ENCODE data around the gene ATP6V0B. TPM values are rescaled to one million over a fixed set of nuclear protein-coding genes. Genes with fewer than 3 reads are reported as not detected.

Gene ATP6V0B
- total and polyA plus RNA-seq, 2 of the 13 experiments (the other 11 are each of a cell fraction or from before 2014, with no cell fraction given) = 157 to 161 TPM

DNA sequence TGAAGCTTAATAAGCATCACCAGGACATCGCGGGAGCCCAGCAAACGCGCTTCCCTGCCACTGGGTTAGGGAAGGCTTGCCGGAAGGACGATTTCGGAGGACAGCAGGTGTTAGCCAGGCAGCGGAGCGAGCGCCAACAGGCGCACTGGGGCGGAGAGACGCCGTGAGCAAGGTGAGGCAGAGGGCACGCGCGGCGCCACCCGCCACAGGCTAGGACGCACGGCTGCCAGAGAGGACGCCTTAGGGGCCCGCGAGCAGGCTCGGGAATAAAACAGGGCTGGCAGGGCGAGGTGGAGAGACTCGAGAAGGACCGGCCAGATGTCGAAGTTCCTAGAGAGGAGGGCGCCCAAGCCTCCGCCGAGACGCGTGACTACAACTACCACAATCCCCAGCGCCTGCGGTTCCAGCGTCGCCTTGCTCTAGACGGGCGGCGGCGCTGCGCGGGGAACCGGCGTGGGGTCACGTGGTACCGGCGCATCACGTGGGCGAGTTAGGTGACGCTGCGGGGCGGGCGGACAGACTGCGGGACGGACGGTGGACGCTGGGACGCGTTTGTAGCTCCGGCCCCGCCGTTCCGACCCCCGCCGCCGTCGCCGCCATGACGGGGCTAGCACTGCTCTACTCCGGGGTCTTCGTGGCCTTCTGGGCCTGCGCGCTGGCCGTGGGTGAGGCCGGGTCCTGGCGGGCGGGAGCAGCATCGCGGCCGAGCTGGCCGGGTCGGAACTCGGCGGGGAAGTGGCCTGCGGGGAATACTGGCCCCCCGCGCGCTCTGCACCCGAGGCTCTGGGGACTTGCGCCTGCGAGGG is at the start of gene ATP6V0B (continued):
- TF ChIP-seq ATF5 (CRISPR knock-in tag; IDR thresholded peaks at IDR 0.05; ENCODE audit: low read depth) (no peak; the same call in 1 of the 2 replicates), ZNF562 (CRISPR knock-in tag; IDR thresholded peaks at IDR 0.05; ENCODE audit: borderline replicate concordance) (no peak), HMGA1 (CRISPR knock-in tag; conservative IDR thresholded peaks at IDR 0.05) (no peak), FOXK2 (IDR thresholded peaks at IDR 0.05) (no peak), ZXDC (CRISPR knock-in tag; IDR thresholded peaks at IDR 0.05) (peak; percentile 86), ZSCAN29 (CRISPR knock-in tag; conservative IDR thresholded peaks at IDR 0.05) (peak; percentile 74; the same call in 1 of the 2 replicates), AGO2 (optimal IDR thresholded peaks at IDR 0.05; ENCODE audit: low read depth, low read length) (peak; percentile 87), HOXA7 (CRISPR knock-in tag; IDR thresholded peaks at IDR 0.05) (no peak; the same call in 1 of the 2 replicates), ZNF234 (CRISPR knock-in tag; conservative IDR thresholded peaks at IDR 0.05) (0 out of 2 replicates have a peak, but pooled peaks have one; percentile 74), ZNF614 (CRISPR knock-in tag; IDR thresholded peaks at IDR 0.05; ENCODE audit: borderline replicate concordance) (peak; percentile 90; the same call in 1 of the 2 replicates), STAG1 (CRISPR knock-in tag; IDR thresholded peaks at IDR 0.05) (no peak), SRSF4 (IDR thresholded peaks at IDR 0.05; ENCODE audit: low read depth, low read length, poor library complexity, severe bottlenecking) (no peak), MEIS2 (CRISPR knock-in tag; IDR thresholded peaks at IDR 0.05) (peak; percentile 55; the same call in 1 of the 2 replicates), GMEB2 (CRISPR knock-in tag; IDR thresholded peaks at IDR 0.05; ENCODE audit: low read depth) (peak; percentile 97), ZMYM2 (CRISPR knock-in tag; IDR thresholded peaks at IDR 0.05) (no peak), SMAD1 (CRISPR knock-in tag; IDR thresholded peaks at IDR 0.05; ENCODE audit: borderline replicate concordance, low read depth) (no peak; the same call in 1 of the 2 replicates), NCOA1 (CRISPR knock-in tag; IDR thresholded peaks at IDR 0.05) (no peak), CEBPG (CRISPR knock-in tag; IDR thresholded peaks at IDR 0.05) (no peak; the same call in 1 of the 2 replicates), RORA (CRISPR knock-in tag; IDR thresholded peaks at IDR 0.05) (no peak), ISX (CRISPR knock-in tag; conservative IDR thresholded peaks at IDR 0.05) (no peak)
- TF ChIP-seq, protein P1, sequence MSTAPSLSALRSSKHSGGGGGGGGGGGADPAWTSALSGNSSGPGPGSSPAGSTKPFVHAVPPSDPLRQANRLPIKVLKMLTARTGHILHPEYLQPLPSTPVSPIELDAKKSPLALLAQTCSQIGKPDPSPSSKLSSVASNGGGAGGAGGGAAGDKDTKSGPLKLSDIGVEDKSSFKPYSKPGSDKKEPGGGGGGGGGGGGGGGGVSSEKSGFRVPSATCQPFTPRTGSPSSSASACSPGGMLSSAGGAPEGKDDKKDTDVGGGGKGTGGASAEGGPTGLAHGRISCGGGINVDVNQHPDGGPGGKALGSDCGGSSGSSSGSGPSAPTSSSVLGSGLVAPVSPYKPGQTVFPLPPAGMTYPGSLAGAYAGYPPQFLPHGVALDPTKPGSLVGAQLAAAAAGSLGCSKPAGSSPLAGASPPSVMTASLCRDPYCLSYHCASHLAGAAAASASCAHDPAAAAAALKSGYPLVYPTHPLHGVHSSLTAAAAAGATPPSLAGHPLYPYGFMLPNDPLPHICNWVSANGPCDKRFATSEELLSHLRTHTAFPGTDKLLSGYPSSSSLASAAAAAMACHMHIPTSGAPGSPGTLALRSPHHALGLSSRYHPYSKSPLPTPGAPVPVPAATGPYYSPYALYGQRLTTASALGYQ (CRISPR knock-in tag; IDR thresholded peaks at IDR 0.05) = 0 out of 2 replicates have a peak, but pooled peaks have one; percentile 51
- TF ChIP-seq, protein P2, sequence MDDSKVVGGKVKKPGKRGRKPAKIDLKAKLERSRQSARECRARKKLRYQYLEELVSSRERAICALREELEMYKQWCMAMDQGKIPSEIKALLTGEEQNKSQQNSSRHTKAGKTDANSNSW (CRISPR knock-in tag; IDR thresholded peaks at IDR 0.05; ENCODE audit: borderline replicate concordance) = no peak; the same call in 1 of the 2 replicates

Measured in HepG2 (cell line).